Measurements from ENCODE around the gene NAPEPLD.

DNA sequence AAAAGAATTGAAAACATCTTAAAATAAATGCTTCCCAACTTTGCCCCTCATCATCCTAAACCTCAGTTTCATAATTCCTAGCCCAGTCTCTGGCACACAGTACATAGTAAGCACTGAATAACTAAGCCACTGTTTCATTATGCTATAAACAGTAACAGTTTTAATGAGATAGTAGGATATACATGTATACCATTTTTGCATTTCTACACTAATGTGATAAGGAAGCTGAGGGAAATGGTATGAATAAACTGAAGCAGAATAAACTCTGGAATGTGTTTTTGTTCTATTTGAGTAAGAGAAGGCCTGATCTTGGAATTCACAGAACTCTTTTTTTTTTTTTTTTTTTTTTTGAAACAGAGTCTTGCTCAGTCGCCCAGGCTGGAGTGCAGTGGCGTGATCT lies 8.8 kb downstream of the NAPEPLD start:
- TF ChIP-seq POLR2A (IDR thresholded peaks at IDR 0.05): no peak
- TF ChIP-seq, protein P1, sequence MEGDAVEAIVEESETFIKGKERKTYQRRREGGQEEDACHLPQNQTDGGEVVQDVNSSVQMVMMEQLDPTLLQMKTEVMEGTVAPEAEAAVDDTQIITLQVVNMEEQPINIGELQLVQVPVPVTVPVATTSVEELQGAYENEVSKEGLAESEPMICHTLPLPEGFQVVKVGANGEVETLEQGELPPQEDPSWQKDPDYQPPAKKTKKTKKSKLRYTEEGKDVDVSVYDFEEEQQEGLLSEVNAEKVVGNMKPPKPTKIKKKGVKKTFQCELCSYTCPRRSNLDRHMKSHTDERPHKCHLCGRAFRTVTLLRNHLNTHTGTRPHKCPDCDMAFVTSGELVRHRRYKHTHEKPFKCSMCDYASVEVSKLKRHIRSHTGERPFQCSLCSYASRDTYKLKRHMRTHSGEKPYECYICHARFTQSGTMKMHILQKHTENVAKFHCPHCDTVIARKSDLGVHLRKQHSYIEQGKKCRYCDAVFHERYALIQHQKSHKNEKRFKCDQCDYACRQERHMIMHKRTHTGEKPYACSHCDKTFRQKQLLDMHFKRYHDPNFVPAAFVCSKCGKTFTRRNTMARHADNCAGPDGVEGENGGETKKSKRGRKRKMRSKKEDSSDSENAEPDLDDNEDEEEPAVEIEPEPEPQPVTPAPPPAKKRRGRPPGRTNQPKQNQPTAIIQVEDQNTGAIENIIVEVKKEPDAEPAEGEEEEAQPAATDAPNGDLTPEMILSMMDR (IDR thresholded peaks at IDR 0.05): no peak

All from tibial nerve (tissue), 3 donors.